ENCODE results near the gene PPP2R5C. TPM values are rescaled to one million over a fixed set of nuclear protein-coding genes. Genes with fewer than 3 reads are reported as not detected.

The PPP2R5C gene
- total RNA-seq, 1 experiment from 2014 or later = 93.0 TPM

- H3K79me2 ChIP-seq (ENCODE audit: insufficient read depth, low read length) = no peaks in the 10 kb centered on the region
- no peak overlapping the region for H2BK5ac ChIP-seq (ENCODE audit: insufficient read length, low read length)
- no peak overlapping the region for H2BK120ac ChIP-seq (ENCODE audit: low read depth, low read length, poor library complexity, severe bottlenecking)
- no peak overlapping the region for H3K56ac ChIP-seq (ENCODE audit: insufficient read length, low read depth, low read length)
- H2BK20ac ChIP-seq (ENCODE audit: low read depth, low read length, poor library complexity, severe bottlenecking) = no peak overlapping the region
- no peak overlapping the region for H3K23ac ChIP-seq (ENCODE audit: insufficient read length, low read depth, low read length)
- H3K4me1 Mint-ChIP-seq = peaks cover 33 to 38% of the 10 kb centered on the region in 2 experiments
- H3K27me3 ChIP-seq (ENCODE audit: insufficient read depth, low read length) = no peaks in the 10 kb centered on the region
- H3K4ac ChIP-seq (ENCODE audit: low read depth, low read length) = no peak overlapping the region
- H3K36me3 Mint-ChIP-seq (ENCODE audit: insufficient read depth in 1 of 3, low read depth in 3 of 3) = no peaks in the 10 kb centered on the region
- H2AFZ ChIP-seq (ENCODE audit: low read length) = no peak overlapping the region
- H3K4me2 ChIP-seq (ENCODE audit: insufficient read depth, insufficient read length, low read length) = no peak overlapping the region
- H3K27me3 Mint-ChIP-seq (ENCODE audit: low read depth) = peaks cover 2% of the 10 kb centered on the region; the same call in 1 of the 2 replicates
- no peaks in the 10 kb centered on the region for H4K20me1 ChIP-seq (ENCODE audit: control insufficient read depth, insufficient read depth, insufficient read length)
- DNase-seq = no peak
- no CpG with 5 or more reads among the region's 10 CpGs for WGBS (ENCODE audit: extremely low coverage, insufficient read length, low lambda C conversion rate)
- no peak for TF ChIP-seq CTCF (conservative IDR thresholded peaks at IDR 0.05)
- no peaks in the 10 kb centered on the region for H3K9me3 ChIP-seq (ENCODE audit: control insufficient read depth, low read depth, low read length)
- H3K79me1 ChIP-seq (ENCODE audit: insufficient read depth, low read depth, low read length, poor library complexity, severe bottlenecking) = no peaks in the 10 kb centered on the region
- peaks cover 8% of the 10 kb centered on the region; the same call in 1 of the 2 replicates for H3K4me1 ChIP-seq (ENCODE audit: insufficient read depth, low read length)
- H3K9me3 Mint-ChIP-seq = peaks cover 3 to 6% of the 10 kb centered on the region in 2 experiments; a peak in 4 of 5 replicates
- no peak overlapping the region for H2BK12ac ChIP-seq (ENCODE audit: insufficient read length, low read depth, low read length)
- no peak overlapping the region for H4K5ac ChIP-seq (ENCODE audit: insufficient read length, low read depth, low read length)
- no peak overlapping the region for H3K9ac ChIP-seq (ENCODE audit: extremely low read depth, insufficient read length, low read length)
- H2BK15ac ChIP-seq (ENCODE audit: low read depth, low read length) = no peak overlapping the region
- peak overlapping the region; percentile 1; the same call in 1 of the 2 replicates for H3K14ac ChIP-seq (ENCODE audit: insufficient read depth, low read length)
- H3K27ac Mint-ChIP-seq = no peak overlapping the region
- H3K4me3 Mint-ChIP-seq = no peak overlapping the region
- H2AK5ac ChIP-seq (ENCODE audit: insufficient read length, low read length) = no peak overlapping the region
- H3K27ac ChIP-seq (ENCODE audit: insufficient read length, low read depth, low read length) = no peak overlapping the region
- no peak overlapping the region for H4K91ac ChIP-seq (ENCODE audit: insufficient read length, low read depth, low read length)
- no peaks in the 10 kb centered on the region for H3K23me2 ChIP-seq (ENCODE audit: insufficient read length, low read depth, low read length, poor library complexity, severe bottlenecking)
- peak overlapping the region; percentile 6 for H3K18ac ChIP-seq (ENCODE audit: insufficient read length, low read depth, low read length)
- no peak overlapping the region for H3T11ph ChIP-seq (ENCODE audit: low read length)
- no peak overlapping the region for H4K8ac ChIP-seq (replicated peaks; ENCODE audit: insufficient read length, low read depth, low read length)
Measured at GRCh38 chr14:101719045-101719645, 42.4 kb upstream of the PPP2R5C start.
